ENCODE measurements around the gene UIMC1.

UIMC1 gene

DNA sequence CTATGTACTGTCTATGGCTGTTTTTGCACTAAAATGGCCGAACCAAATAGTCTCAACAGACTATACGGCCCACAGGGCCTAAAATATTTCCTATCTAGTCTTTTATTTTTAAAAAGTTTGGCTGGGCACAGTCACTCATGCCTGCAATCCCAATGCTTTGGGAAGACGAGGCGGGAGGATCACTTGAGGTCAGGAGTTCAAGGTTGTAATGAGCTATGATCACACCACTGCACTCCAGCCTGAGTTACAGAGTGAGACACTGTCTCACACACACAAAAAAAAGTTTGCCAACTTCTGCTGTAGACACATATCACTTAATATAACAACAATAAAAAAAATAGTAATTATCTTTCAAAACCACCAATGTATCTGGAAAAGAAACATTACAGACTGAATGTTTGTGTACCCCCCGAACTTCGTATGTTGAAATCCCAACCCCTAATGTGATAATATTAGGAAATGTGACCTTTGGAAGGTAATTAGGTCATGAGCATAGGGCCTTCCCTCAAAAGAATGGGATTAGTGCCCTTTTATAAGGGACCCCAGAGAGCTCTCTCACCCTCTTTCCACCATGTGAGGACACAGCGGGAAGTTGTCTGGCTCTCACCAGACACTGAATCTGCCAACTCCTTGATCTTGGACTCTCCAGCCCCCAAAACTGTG lies 53.9 kb downstream of the UIMC1 start:
- no peak for DNase-seq

DNA sequence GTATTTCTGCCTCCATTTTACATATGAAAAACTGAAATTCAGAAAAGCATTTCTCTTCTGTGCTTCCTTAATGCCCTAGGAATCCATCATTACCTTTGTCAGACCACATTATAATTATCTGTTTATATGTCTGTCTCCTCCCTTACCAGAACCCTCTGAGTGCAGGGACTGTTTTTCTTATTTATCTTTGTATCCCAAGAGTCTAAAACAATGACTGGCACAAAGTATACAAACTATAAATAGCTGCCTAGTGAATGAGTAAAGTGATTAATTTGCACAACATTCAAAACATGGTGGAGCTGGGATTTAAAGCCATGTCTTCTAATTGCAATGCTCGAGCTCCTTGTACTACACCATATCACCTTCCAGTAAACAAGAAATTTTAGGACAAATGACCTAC lies 58.1 kb downstream of the UIMC1 start:
- no peak for DNase-seq

DNA sequence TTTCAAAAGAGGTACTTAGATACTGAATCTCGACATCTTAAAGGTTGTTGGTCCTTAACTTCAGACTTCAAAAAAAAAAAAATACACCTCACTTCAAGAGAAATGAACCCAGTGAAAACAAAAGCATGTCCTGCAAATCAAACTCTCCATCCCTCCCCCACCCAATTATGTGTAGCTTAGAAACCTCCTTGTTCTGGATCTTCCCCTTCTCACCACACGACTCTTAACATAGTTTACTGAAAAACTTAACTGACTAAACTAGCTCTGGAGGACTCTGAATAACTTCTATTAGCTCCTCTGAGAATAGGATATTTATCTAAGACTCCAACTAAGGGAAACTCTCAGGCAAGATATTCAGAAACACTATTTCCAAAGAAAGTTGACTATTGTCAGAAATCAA lies 58.7 kb downstream of the UIMC1 start:
- DNase-seq = no peak

DNA sequence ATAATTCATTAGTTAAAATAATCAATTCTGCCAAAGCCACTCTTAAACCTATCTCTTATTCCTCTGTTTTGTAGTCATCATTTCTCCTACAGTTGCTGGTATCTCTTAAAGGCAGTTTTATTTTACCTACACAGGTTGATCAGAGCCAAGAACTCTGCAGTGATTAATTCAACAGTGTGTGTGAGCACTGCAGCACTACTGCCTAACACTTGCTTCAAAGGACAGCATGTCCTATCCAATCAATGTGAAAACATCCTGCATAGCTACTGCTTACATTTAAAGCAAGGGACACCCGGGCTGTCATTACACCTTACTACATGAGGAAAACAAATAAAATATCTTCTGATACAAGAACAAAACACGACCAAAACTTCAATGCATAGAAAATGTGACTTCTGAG lies 62.3 kb downstream of the UIMC1 start:
- no peak for DNase-seq

DNA sequence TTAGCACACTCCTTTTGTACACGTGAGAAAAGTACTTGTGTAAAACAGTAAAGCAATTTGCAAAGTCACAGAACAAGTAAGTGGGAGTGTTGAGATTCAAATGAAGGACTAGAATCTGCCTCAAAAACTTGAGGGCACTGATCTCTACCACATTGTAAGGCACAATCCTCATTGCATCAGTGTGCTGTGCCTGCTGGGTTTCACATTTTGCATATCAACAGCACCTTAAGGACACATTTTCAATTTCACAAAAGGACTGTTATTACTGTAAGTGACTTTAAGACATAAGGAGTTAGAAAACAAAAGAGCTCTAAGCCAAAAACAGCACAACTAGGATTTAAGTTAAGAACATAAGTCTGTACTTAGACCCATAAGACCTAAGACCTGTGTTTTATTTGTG lies 62.8 kb downstream of the UIMC1 start:
- no peak for DNase-seq

DNA sequence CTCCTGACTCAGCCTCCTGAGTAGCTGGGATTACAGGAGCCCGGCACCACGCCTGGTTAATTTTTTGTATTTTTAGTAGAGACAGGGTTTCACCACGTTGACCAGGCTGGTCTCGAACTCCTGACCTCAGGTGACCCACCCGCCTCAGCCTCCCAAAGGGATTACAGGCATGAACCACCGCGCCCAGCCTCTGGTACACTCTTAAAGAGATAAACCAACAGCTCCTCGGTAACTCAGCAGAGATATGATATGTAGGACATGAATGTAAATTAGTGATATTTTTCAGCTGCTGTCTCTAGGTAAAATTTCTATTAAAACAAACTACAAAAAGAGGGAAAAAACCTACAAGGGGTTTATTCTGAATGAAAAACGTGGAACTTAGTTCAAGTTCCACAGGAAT lies 64.6 kb downstream of the UIMC1 start:
- DNase-seq = no peak

DNA sequence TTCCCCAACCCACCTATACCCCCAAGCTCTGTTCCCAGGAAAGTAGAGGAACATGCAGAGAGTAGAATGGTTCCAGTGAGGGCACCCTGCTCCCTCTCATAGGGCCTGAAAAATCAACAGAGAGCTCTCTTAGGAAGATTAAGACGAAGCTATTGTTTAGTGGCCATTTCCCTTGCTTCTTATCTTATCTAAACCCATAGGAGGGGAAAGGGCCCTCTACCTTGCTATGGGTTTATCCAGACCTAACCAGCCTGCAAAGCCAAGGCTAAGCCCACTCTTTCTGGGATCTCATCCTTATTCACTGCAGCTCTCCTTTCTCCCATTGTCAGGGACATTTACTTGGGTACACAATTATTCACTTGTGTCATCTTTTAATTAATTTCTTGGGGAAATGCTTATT lies 68.1 kb downstream of the UIMC1 start:
- no peak for DNase-seq

DNA sequence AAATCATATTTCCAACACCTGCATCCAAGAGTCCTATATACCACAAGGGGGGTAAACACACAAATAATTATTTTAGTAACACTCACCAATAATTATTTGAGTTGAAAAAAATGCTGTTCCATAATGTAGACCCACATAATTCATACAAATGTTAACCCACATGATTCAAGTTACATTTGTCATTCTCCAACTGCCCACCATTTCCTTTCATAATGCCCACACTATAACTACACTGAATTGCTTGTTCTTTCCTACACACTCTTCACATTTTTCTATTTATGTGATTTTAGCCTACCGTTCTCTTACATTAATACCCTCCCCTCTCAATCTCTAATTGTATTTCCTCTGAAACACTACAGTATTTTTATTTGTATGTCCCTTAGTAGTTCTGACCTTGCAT lies 71.6 kb downstream of the UIMC1 start:
- DNase-seq = no peak

DNA sequence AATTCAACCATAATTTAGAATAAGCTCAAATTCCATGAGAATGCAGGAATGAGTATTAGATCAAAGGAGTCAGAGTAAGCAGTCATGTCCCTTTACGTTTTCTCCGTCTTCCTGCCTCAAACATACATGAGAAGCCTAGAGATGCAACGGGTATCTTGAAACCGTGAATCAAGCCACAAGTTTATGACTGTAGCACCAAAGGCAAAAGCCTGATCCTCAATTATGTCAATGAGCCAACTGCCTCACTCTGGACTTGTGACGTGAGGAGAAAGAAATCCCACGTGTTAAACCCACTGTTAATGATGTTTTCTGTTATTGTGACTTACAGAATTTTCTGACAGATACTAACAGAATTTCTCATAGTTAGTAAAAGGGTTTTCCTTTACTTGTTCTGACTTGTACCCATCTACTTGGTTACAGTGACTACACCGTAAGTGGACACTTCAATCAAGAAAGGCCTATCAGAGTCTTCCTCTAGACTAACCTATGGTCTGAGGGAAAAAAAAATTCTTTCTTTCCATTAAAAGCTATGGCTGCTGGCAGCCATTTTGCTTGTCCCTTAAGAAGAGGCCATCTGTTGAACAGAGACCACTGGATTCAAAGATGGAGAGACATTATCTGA lies 72.2 kb downstream of the UIMC1 start:
- no peak for DNase-seq

DNA sequence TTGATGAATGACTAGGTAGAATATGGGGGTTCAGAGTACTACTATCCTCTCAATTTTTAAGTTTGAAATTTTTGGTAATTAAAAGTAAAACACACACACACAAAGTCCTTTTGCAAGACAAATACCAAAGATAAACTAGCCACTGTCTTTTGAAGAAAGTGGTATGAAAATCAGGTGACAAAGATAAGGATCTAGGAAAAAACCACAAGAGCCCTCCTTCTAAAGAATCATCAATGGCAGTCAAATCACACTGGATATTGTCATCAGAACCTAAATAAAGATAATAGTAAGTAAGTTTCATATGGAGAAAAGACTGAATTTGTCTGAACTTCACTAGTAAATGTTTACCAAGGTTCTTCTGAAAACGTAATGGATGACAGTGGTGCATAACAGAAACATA lies 76.9 kb downstream of the UIMC1 start:
- DNase-seq = no peak

DNA sequence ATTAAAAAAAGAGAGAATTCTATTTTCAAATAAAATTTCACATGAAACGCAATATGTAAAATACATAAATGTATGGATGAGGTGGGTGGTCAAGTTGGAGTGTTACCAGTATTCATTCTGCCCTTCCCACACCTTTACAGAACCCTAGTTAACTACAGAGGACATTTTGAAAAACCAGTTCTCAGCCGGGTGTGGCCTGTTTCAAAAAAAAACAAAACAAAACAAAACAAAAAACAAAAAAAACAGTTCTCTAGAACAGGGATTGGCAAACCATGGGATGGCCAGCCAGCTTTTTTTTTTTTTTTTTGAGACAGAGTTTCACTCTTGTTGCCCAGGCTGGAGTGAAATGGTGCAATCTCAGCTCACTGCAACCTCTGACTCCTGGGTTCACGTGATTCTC lies 79.0 kb downstream of the UIMC1 start:
- DNase-seq = no peak

DNA sequence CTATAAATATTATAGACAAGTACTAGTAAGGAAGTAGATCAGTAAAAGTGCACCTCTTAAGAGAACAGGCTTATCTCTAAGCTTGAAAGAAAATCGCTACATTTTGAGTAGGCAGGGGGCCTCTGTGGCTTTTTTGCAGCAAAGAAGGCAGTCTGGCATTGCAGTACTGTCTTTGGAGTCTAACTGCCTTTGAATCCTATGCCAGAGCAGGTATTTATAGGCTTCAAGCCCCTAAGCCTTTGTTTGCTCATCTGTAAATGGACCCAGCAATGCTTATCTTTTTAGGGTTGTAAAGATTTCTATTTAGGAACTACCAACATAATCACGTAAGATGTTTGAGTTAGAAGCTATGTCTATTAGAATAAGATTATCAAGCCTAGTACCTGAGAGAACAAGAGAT lies 83.8 kb downstream of the UIMC1 start:
- DNase-seq = no peak

DNA sequence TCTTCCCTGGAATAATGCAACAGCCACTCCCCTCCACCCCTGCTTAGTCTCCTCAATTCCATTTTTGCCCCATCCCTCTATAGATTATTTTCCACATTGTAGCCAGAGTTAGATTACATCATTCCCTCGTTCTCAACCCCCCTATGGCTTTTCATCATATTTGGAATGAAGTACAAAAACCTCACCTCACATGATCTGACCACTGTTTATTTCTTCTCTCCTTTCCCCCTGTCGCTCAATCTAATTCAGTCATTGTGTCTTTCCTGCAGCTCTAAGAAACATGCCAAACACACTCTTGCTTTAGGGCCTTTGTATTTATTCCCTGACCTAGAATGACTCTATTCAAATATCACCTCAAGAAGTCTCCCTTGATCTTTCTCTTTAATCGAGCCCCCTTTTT lies 84.9 kb downstream of the UIMC1 start:
- DNase-seq = no peak

DNA sequence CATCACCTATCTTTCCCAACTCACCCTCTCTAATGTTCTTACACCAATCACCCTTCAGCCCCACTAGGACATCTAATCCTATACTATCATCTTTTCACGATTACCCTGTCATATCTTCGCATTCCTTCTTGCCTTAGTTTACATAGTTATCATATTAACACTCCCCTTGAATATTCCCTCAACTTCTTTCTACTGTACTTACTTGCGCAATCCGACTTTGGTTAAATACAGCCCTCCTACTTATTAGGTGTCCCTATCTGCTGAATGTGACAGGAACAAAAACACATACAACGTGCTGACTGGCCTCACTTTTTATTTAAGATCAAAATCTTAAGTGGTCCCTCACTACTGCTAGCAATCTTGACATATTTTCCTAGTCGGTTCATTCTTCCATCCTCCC lies 88.0 kb downstream of the UIMC1 start:
- DNase-seq = no peak

DNA sequence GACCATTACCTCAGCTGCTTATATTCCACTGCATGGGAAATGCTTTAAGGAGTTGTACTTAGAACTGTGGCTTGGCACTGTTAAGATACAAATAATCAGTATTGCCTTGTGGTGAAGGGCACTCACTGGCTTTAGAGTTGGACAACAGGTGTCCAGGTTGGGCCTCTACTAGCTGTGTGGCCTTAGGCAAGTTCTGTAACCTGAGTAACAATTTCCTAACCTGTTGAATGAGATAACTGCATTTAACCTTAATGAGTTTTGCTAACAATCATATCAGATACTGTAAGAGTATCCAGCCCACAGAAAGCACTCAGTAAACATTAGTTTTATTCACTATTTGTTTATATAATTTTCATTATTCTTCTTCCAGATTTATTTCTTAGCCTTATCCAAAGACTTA lies 90.2 kb downstream of the UIMC1 start:
- DNase-seq = no peak

DNA sequence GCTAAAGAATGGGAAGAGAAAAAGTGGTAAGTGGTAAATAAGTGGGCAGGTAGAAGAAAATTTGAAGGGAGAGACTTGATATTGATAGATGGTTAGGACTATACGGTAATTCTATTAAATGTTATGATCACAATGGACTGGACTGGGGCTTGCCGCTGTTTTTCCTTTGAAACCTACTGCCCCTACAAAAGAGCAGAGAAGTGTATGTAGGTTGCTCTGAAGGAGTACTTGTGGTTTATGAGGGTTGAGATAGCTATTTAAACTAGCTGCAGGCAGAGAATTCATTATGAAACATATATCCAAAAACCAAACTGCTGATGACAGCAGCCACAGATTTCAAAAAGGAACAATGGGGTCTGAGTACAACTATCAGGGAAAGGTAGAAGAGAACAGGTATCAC lies 90.7 kb downstream of the UIMC1 start:
- no peak for DNase-seq

DNA sequence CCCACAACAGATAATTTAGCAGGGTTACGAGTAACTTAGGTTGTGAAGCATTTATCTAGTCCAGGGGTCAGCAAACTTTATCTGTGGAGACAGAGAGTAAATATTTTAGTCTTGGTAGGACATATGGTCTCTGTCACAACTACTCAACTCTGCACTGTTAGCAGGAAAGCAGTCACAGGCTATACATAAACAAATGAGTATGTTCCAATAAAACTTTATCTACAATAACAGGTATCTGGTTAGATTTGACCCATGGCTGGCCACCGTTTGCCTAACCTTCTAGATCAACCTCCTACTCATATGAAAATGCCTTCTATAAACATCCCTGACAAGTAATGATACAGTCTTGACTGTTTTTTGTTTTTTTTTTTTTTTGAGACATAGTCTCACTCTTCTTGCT lies 94.5 kb downstream of the UIMC1 start:
- no peak for DNase-seq

DNA sequence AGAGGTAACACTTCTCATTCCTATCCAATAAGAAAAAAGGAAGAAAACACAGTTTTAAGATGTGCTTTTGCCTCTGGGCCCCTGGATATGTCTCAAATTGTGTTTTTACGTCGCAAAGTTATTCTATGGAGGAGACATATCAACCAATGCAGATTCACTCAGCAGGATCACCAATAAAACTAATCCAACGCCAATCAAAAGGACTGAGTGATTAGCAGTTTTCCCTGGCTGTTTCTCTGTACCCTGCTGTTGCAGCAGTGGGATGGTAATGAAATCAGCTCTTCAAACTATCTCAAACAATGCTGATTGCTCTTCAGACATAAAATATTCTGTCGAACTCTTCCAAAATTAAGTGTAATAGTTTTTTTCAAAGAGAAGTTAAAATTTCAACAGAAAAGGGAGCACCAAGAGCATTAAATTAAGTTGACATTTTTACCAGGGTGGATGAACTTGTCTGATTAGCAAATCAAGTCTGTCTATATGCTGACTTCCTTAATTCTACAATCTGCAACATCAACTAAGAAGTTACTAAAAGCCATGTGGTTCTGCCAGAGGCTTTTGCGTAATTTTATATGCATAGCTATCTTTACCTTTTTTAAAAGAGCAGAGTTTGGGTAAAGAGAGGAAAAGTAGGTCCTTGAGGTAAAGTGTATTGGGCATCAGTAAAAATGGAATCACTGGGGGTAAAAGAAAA lies 97.8 kb downstream of the UIMC1 start:
- DNase-seq = no peak

DNA sequence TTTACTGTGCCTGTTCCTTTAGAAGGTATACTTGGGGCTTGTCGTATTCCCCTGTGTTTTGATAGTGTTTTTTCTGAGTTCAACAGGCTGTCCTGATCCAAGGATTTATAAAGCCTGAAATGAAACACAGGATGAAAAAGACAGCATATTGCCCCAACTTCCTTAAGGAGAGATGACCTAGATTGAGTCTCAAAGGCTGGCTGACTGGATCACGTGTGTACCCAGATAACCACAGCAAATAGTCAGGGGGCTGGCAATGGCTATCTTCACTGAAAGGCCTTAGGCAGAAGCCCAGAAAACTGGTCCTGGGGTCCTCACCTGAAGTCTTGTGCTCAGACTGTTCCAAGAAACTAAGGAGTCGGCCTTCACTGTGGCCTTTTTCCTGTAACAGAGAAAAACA lies 99.8 kb downstream of the UIMC1 start:
- DNase-seq = no peak

DNA sequence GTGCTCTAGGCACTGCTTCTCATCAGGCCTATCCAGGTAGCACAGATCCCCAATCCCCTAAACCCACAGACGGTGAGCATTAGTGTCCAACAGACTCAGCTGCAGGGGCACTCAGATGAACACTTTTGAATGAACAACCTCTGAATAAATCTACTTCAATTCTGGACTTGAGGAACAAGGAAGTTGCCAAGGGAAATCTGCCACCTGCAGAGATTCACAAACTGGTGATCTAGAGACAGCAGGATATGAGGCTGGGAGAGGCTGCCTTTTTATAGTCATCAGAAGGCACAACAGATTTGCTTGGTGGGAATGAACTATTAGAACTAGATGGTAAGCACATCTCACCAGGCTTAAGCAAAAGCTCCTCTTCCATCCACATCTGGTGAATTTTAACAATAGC lies 100.5 kb downstream of the UIMC1 start:
- no peak for DNase-seq

DNA sequence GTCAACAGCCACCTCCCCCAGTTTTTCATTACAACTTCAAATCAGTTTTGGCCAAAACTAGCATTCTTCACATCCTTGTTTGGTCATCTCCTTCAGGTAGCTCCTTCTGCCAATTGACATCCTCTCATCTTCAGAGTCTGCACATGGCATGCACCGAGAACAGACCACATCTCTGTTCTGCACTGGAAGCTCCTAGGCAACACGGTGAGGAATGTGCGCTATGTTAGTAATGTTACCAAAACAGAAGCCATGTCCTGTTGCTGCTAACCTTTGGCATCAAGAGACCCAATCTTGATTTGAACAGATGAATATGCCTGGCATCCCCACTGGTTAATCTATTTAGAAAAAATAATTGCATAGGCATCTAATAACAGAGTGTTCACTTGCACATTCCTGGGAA lies 102.3 kb downstream of the UIMC1 start:
- no peak for DNase-seq

DNA sequence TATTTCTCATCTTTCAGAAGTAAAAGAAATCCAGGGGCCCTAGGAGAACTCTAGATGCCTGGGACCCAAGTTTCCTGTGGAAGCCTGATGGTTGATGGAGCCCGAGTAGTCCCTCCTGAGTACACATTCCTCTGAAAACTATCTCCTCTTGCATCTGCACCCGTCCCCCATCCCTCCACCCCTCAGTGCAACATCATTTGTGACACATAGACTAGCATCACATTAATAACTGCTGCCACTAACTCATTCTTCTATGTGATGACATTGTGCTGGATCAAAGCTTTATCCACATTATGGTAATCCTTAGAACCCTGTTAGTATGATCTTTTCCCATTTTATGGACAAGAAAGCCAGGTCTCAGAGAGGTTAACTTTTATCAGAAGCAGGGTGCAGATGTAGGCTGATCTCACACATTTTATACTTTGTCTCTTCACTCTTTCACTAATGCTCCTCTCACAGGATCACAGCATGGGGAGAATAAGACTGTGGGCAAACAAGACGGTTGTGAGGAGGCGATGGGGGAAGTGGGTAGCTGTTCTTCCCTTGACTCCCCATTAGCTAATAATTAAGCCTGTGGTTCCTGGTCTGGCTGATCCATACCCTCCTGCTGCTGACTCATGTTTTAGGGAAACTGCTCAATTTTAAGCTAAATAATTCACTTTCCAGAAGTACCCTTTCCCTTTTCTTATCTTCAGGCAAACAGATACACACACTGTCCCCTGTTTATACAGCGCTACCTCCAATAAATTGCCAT lies 103.5 kb downstream of the UIMC1 start:
- DNase-seq = no peak

DNA sequence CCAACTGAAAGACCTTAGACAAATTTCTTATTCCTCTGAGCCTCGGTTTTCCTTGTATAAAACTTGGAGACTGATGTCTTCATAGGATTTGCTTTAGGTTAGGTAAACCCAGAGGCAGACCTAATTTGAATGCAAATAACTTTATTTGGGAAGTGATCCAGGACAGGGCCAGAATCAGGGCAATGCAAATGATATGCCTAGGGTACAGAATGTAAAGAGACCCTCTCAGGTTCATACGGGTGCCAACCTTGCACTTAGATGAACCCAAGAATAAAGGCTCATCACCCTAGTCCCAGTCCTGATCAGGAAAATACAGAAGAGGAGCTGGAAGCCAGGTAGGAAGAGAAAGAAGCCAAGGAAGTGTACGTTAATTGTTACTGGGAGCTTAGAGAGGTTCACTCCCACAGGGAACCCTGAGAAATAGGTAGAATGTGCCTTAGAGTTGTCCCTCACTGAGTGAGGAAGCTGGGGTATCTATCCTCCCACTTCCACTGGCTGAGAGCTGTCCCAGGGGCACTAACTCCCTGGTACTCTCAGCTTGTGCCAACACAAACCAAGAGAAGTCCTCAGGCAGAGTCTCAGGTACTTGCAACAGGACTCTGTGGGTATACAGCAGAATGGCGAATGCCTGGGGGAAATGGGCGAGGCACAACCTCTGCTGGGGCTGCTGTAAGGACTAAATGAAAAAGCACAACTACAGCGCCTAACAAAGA lies 104.3 kb downstream of the UIMC1 start:
- no peak for DNase-seq

Measured in stimulated activated CD4-positive, alpha-beta T cell treated with anti-CD3 and anti-CD28 coated beads, Interleukin-12 subunit alpha, Interleukin-12 subunit beta, amount 100 ng/mL, for 4 hours (primary cell).